Endothelial cell of umbilical vein (primary cell): ENCODE measurements around the gene HIP1.
A peak's percentile ranks its signal among the peaks of the same experiment; 100 is the strongest.

Source experiments
- POLR2A ChIP-seq: IDR thresholded peaks from 2 replicates; pipeline ENCODE4 v1.6.1; 2012; ENCODE audit warnings: low read depth, mild to moderate bottlenecking, control low read depth, low read length
- POLR2AphosphoS5 ChIP-seq: IDR thresholded peaks from 2 replicates; pipeline ENCODE4 v1.6.1; 2012; ENCODE audit warnings: low read depth, mild to moderate bottlenecking, control low read depth, low read length, moderate library complexity; ENCODE audit not compliant: insufficient read depth

GRCh38 chr7:75485979-75486643 is 252.6 kb downstream of the HIP1 start, which contains the start of gene POM121C:
- TF ChIP-seq POLR2AphosphoS5 (peak; percentile 61), POLR2A (peak; percentile 70)
